ENCODE results near the gene HESX1.

Gene HESX1

GRCh38 chr3:57199895-57200297 is at the start of gene HESX1:
Gene HESX1, minus strand, starts transcription at chr3:57199978. Its CDS starts 60 bp downstream, at chr3:57199918.
- no peak for DNase-seq

GRCh38 chr3:57244946-57245345 is 45.2 kb upstream of the HESX1 start:
- DNase-seq: no peak

GRCh38 chr3:57234613-57235575 is 35.1 kb upstream of the HESX1 start:
- DNase-seq: no peak

GRCh38 chr3:57233799-57234198 is 34.0 kb upstream of the HESX1 start:
- no peak for DNase-seq

- no peak for DNase-seq
Measured at GRCh38 chr3:57230006-57230405, 30.2 kb upstream of the HESX1 start.

GRCh38 chr3:57227930-57228751 is 28.4 kb upstream of the HESX1 start:
- DNase-seq: peak; percentile 77

- DNase-seq: peak; percentile 95
Measured at GRCh38 chr3:57227204-57227929, 27.6 kb upstream of the HESX1 start, which contains the start of gene APPL1. Gene APPL1, plus strand, starts transcription at chr3:57227729. Its CDS starts 155 bp downstream, at chr3:57227884.

GRCh38 chr3:57226176-57226575 is 26.4 kb upstream of the HESX1 start:
- DNase-seq: no peak

GRCh38 chr3:57224856-57225255 is 25.1 kb upstream of the HESX1 start:
- DNase-seq: no peak

GRCh38 chr3:57221883-57222282 is 22.1 kb upstream of the HESX1 start:
- DNase-seq: no peak

GRCh38 chr3:57206423-57206822 is 6.6 kb upstream of the HESX1 start:
- no peak for DNase-seq

GRCh38 chr3:57194641-57195040 is 5.1 kb downstream of the HESX1 start:
- no peak for DNase-seq

GRCh38 chr3:57192028-57192427 is 7.8 kb downstream of the HESX1 start:
- DNase-seq: no peak

- no peak for DNase-seq
Measured at GRCh38 chr3:57184526-57184925, 15.3 kb downstream of the HESX1 start.

- peak; percentile 19 for DNase-seq
Measured at GRCh38 chr3:57179580-57180410, 20.0 kb downstream of the HESX1 start.

- no peak for DNase-seq
Measured at GRCh38 chr3:57176045-57176444, 23.7 kb downstream of the HESX1 start.

- no peak for DNase-seq
Measured at GRCh38 chr3:57173687-57174086, 26.1 kb downstream of the HESX1 start.

GRCh38 chr3:57170946-57171345 is 28.8 kb downstream of the HESX1 start:
- DNase-seq: no peak

GRCh38 chr3:57169872-57170623 is 29.7 kb downstream of the HESX1 start:
- peak; percentile 64 for DNase-seq

GRCh38 chr3:57169108-57169507 is 30.7 kb downstream of the HESX1 start:
- DNase-seq: no peak

GRCh38 chr3:57168151-57168550 is 31.6 kb downstream of the HESX1 start:
- DNase-seq: no peak
